Activated B cell treated with CpG ODN at 0.5 μM for 24 hours (primary cell): Measurements from ENCODE around the gene ACKR3. TPM values are rescaled to one million over a fixed set of nuclear protein-coding genes. Genes with fewer than 3 reads are reported as not detected.

ENCODE experiments used
- ATAC-seq: fragments of 200-7000 bp; cut with Tn5 transposase; one replicate; pipeline ENCODE4 v1.10.0; 2021; ENCODE audit warnings: low read depth, mild to moderate bottlenecking, moderate library complexity
- CTCF ChIA-PET: fragments of 350-600 bp; sonication (Branson Sonifier 250); formaldehyde crosslinking; loops from one replicate; lab custom pipeline; 2021; ENCODE audit warnings: antibody characterized with exemption; lab: Charles Lee
- POLR2A ChIA-PET: fragments of 350-600 bp; sonication (Branson Sonifier 250); formaldehyde crosslinking; loops from one replicate; lab custom pipeline; 2021; ENCODE audit warnings: antibody characterized with exemption; lab: Charles Lee
- DNase-seq: peaks from one replicate; pipeline ENCODE4 v3.0.0; 2022
- H3K27ac Mint-ChIP-seq: one replicate; pipeline ENCODE4 v1.8.0; 2020; ENCODE audit warnings: mixed read lengths
- H3K27me3 Mint-ChIP-seq: one replicate; pipeline ENCODE4 v1.8.0; 2021; ENCODE audit warnings: mixed read lengths
- H3K36me3 Mint-ChIP-seq: one replicate; pipeline ENCODE4 v1.8.0; 2021; ENCODE audit warnings: low read depth, mixed read lengths
- H3K4me1 Mint-ChIP-seq: one replicate; pipeline ENCODE4 v1.8.0; 2021; ENCODE audit warnings: mixed read lengths
- H3K4me3 Mint-ChIP-seq: one replicate; pipeline ENCODE4 v1.8.0; 2020; ENCODE audit warnings: mild to moderate bottlenecking, mixed read lengths
- H3K9me3 Mint-ChIP-seq: one replicate; pipeline ENCODE4 v1.8.0; 2020; ENCODE audit warnings: mixed read lengths
- intact Hi-C: fragments of 100-400 bp; cut with micrococcal nuclease; formaldehyde crosslinking; loops from one replicate; pipeline ENCODE4 v1.15.1; 2024
- total RNA-seq: library from RNA; stranded (reverse); gene quantifications from 2 replicates; pipeline ENCODE4 v1.2.3, GENCODE V29; 2022
- TF ChIP-seq, protein P1 (sequence below): fragments of 200-600 bp; IDR thresholded peaks from one replicate; pipeline ENCODE4 v1.8.0; 2022; ENCODE audit warnings: antibody characterized with exemption, mild to moderate bottlenecking

Gene ACKR3
- total RNA-seq, 1 donor from 2014 or later, result 6.6 TPM

- H3K9me3 Mint-ChIP-seq, result no peaks in the 10 kb centered on the region
- no peaks in the 10 kb centered on the region for H3K4me1 Mint-ChIP-seq
- ChIA-PET CTCF (no interaction called here), POLR2A (no interaction called here)
- H3K27me3 Mint-ChIP-seq, result peaks cover 11% of the 10 kb centered on the region
- DNase-seq (no peak), ATAC-seq (no peak)
- H3K4me3 Mint-ChIP-seq, result no peak overlapping the region
- H3K36me3 Mint-ChIP-seq, result no peaks in the 10 kb centered on the region
- intact Hi-C loops, result no loop called here
- no peak overlapping the region for H3K27ac Mint-ChIP-seq
- TF ChIP-seq, protein P1, sequence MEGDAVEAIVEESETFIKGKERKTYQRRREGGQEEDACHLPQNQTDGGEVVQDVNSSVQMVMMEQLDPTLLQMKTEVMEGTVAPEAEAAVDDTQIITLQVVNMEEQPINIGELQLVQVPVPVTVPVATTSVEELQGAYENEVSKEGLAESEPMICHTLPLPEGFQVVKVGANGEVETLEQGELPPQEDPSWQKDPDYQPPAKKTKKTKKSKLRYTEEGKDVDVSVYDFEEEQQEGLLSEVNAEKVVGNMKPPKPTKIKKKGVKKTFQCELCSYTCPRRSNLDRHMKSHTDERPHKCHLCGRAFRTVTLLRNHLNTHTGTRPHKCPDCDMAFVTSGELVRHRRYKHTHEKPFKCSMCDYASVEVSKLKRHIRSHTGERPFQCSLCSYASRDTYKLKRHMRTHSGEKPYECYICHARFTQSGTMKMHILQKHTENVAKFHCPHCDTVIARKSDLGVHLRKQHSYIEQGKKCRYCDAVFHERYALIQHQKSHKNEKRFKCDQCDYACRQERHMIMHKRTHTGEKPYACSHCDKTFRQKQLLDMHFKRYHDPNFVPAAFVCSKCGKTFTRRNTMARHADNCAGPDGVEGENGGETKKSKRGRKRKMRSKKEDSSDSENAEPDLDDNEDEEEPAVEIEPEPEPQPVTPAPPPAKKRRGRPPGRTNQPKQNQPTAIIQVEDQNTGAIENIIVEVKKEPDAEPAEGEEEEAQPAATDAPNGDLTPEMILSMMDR, result no peak
These were observed 44.9 kb downstream of the ACKR3 start for GRCh38 chr2:236614551-236614950.

DNA sequence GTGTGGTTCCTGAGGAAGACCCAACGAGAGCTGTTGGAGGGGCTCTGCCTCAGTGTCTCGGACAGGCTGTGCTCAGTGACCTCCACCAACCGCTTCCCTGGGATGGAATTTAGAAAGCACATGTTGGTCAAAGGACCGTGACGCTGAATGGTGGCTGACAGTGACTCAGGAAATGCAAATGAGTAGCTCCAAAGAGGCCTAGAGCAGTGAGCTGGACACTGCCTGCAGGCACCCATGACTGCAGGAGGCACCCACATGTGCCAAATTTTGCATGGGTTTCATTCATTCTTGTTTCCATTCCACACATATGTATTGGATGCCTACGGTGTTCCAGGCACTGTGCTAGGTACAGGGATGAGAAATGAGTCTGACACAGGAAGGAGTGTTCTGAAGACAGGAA is 46.4 kb downstream of the ACKR3 start:
- Mint-ChIP-seq H3K27me3 (peaks cover 11% of the 10 kb centered on the region), H3K4me1 (no peaks in the 10 kb centered on the region), H3K4me3 (no peak overlapping the region), H3K27ac (no peak overlapping the region), H3K9me3 (no peaks in the 10 kb centered on the region), H3K36me3 (no peaks in the 10 kb centered on the region)
- ChIA-PET CTCF (no interaction called here), POLR2A (no interaction called here)
- ATAC-seq (no peak), DNase-seq (no peak)
- TF ChIP-seq, protein P1, result no peak
- intact Hi-C loops, result no loop called here

- Mint-ChIP-seq H3K9me3 (no peaks in the 10 kb centered on the region), H3K4me1 (no peaks in the 10 kb centered on the region), H3K36me3 (no peaks in the 10 kb centered on the region), H3K27ac (no peak overlapping the region), H3K4me3 (no peak overlapping the region), H3K27me3 (peaks cover 13% of the 10 kb centered on the region)
- TF ChIP-seq, protein P1, result no peak
- ChIA-PET POLR2A (no interaction called here), CTCF (no interaction called here)
- DNase-seq, result no peak
- ATAC-seq, result no peak
- intact Hi-C loops, result no loop called here
These were observed 47.0 kb downstream of the ACKR3 start for GRCh38 chr2:236616624-236617023.

DNA sequence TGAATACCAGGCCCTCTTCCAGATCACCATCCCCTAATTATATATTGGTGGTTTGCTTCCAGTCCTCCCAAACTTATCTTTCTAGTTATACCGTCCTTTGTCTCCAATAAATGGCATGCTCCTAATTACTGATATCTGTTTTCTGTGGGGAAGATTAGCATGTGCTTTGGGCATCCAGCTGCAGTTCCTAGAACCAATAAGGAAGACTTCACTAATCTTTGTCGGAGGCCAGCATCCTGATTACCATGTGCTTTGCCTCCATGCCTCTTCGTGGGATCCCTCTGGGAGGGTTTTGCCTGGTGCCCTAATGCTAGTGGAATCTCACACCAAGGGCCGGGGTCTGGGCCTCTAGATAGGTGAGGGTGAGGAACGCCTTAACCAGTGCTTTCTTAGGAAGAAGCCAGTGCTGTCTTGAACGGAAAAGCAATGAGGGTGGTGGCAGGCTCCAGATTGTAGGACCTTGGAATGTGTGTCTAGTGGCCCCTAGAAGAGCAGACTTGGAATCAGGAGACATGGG is 47.7 kb downstream of the ACKR3 start:
- TF ChIP-seq, protein P1, result no peak

DNA sequence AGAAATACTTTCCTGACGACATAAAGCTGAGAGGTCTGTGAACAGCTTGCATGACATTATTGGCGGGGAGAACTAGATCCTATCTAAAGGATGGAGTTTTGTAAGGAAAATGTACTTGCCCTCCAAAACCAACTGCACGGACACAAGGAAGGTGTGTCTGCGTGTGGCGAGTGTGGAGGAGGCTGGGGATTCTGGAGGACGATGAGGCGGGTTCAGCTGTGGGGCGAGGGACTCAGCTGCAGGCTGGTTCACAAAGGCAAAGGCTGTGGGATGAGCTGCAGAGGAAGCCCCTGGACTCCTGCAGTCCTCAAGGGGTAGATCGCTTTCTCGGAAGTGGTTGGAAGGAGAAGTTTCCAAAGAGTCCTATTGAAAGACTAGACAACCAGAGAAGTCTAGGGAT is 48.2 kb downstream of the ACKR3 start:
- Mint-ChIP-seq H3K27ac (no peak overlapping the region), H3K36me3 (no peaks in the 10 kb centered on the region), H3K9me3 (no peaks in the 10 kb centered on the region), H3K4me3 (no peak overlapping the region), H3K4me1 (no peaks in the 10 kb centered on the region), H3K27me3 (peaks cover 15% of the 10 kb centered on the region)
- TF ChIP-seq, protein P1, result no peak
- intact Hi-C loops, result no loop called here
- ChIA-PET CTCF (no interaction called here), POLR2A (no interaction called here)
- no peak for ATAC-seq
- no peak for DNase-seq

More for the DNA sequence above, 47.7 kb downstream of the ACKR3 start:
- Mint-ChIP-seq H3K27me3 (peaks cover 15% of the 10 kb centered on the region), H3K4me1 (no peaks in the 10 kb centered on the region), H3K36me3 (no peaks in the 10 kb centered on the region), H3K27ac (no peak overlapping the region), H3K4me3 (no peak overlapping the region), H3K9me3 (no peaks in the 10 kb centered on the region)
- ChIA-PET POLR2A (no interaction called here), CTCF (no interaction called here)
- ATAC-seq (no peak), DNase-seq (no peak)
- intact Hi-C loops, result no loop called here
